HG02571 (cell line): ENCODE data around the gene NCKAP5.

Experiments used
- ATAC-seq: cut with Tn5 transposase; IDR thresholded peaks from one replicate; pipeline ENCODE4 v1.9.1; 2021; ENCODE audit warnings: mild to moderate bottlenecking, moderate library complexity; ENCODE audit not compliant: unreplicated experiment

The NCKAP5 gene

DNA sequence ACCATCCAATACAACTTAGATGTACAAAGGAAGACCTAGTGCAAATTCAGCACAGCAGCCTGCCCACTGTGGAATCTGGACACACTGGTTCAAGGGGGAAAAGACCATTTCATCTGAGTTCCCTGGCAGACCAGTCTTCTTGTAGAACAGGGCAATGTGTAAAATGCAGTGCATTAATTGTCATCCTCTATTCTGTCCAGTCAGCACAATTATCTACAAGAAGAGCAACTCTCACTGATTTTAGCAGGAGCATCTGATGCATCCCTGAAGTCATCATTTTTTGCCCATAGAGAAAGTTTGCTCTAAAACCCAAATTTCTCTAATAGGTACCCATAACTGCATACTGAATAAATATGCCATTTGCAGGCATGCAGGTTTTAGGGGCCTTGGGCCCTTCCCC lies 816.4 kb downstream of the NCKAP5 start:
- no peak for ATAC-seq

DNA sequence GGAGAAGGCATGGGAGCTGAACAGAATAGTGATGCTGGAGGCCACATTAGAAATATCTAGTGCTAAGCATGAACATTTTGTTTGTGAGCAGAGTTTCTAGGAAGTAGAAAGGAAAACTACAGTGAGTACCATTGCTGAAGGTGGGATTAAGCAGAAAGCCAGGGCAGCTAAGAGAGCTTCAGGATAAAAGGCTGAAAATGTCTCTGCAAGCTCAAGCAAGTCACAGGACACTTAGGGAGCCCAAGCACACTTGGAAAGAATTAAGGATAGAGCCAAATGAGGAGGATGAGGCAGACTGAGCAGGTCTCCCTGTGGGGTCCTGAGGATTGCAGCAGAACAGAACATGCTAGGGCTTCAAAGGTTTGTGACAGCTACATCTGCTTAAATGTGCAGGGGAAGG lies 817.7 kb downstream of the NCKAP5 start:
- ATAC-seq, result no peak

DNA sequence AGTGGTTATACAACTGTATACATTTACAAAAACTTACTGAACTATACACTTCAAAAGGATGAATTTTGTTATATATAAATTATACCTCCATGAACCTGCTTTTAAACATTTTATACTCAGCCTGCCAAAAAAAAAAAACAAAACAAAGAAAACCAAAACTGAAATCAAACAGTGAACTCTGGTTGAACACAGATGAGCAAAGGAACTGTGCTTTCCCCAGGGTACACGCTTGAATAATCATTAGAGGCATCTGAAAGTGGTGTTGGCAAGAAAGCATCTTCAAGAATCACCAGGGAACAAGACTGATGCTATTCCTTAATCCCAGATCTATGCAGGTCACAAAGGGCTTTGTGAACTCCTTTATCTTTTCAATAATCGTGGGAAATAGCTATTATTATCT lies 821.2 kb downstream of the NCKAP5 start:
- no peak for ATAC-seq

DNA sequence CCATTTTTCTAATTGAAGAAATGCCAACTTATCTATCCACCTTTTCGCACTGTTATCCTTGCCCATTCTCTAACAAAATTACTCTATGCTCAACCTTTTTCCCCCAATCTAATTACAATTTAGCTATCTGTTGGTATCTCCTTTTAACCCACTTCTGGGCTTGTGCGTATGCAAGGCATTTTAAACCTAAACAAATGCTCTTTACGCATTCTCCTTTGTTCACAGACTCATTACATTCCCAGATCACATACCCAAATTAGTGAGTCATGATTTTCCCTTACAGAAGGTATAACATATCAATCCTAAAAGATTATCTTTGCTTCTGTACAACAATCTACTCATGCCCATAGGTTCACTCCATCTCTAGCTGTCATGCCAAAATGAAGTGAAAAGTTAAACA lies 826.5 kb downstream of the NCKAP5 start:
- ATAC-seq, result no peak

DNA sequence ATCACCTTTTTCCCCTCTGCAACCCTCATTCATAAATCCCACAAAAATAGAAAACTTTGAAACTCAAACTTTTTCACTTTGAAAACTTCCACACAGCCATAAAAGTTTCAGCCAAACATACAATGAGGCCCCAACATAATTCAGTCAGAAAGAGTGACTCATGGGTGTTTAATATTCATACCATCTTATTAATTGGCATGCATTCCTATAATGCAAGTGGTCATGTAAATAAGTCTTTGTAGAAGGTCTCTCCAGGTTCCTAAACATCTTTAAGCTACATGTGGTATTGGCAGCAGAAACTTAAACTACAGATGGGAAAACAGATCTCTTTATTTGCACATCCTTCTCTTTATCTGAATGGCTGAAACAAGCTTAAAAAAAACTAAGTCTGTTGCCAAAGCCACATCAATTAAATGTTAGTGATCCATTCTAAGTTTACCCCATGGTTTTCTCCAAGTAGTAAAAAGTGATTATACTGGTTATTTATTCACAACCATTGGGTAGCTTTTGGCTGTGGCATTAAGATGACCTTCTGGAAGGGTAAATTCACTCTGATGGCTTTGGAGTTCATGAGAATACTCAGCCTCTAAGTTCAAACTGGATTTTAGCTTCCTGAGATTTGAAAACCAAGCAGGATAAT lies 828.1 kb downstream of the NCKAP5 start:
- ATAC-seq, result no peak

DNA sequence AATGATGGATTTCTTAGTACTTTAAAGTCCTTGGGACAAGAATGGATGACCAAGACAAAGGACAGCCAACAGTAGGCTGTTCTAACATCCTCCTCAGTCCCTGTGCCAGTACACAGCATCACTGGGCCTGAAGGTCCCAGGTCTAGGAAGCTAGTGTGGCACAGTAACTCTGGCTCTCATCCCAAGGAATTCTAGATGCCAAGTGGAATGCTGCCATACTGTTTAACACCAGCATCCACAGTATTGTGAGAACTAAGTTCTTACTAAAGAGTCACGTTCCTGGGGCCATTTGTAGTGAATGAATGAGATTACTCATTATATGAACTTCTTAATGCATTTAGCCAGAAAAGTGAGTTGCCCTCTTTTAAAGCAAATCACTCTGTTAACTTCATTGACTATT lies 830.0 kb downstream of the NCKAP5 start:
- ATAC-seq, result no peak

DNA sequence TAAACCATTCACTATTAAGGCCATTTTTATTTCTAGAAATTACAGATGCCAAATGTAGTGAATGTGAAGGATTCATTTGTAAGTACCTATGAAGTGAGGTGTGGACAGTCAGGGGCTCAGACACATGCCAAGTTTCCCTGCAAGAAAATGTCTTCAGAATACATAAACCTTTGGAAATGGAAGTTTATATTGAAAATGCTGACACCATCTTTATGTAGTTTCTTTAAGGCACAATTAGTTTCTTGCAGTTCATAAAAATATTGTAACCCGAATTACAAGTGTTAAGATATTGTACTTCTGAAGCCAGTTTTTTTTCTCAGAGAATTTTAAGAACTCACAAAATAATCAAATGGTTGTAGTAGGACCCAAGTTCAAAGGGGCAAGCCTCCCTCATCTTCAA lies 832.2 kb downstream of the NCKAP5 start:
- ATAC-seq, result no peak

DNA sequence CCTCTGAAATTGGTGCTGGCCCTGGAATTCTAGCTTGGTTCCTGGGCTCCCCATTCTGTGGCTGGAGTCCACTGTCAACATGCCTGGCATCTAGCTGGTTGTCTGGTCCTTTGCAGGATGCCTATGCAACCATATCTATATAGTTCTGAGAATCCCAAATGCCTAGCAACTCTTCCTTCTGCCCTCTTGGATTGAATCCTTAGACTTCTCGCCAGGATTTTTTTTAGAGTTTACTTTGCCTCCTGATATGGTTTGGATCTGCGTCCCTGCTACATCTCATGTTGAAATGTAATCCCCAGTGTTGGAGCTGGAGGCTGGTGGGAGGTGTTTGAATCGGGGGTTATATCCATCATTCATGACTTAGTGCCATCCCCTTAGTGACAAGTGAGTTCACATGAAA lies 833.3 kb downstream of the NCKAP5 start:
- no peak for ATAC-seq

DNA sequence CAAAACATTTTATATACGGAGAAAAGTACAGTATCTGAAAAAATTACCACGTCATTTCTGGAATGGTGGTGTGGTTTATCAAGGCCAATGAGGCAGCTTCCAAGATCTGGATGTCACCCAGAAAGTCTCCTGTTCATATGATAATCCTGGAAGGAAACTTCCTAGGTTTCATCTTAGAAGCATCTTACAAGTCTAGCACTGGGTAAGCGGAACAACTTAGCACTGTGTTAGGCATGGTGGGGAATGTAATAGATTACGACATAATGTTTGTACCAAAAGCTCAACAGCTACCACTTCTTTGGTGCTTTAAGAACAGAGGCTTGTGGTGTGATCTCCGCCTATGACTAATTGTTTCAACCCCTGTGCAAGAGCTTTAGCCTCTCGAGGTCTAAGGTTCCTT lies 835.2 kb downstream of the NCKAP5 start:
- no peak for ATAC-seq

DNA sequence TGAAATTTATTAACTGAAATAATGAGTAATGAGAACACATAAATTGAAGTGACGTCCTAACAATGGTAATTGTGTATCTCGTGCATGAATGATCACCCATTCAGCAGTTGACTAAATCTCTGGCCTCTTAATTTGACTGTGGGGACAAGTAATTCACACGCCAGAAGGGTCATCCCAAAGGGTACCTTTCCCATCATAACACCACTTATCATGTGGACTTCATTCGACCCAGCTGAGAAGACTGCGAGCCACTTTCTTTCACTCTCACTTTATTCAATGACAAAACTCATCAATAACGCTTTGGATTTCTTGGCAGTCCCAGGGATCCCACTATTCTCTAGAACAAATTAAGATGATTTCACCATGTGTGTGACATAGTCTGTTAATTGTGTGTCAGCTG lies 835.6 kb downstream of the NCKAP5 start:
- ATAC-seq, result no peak

DNA sequence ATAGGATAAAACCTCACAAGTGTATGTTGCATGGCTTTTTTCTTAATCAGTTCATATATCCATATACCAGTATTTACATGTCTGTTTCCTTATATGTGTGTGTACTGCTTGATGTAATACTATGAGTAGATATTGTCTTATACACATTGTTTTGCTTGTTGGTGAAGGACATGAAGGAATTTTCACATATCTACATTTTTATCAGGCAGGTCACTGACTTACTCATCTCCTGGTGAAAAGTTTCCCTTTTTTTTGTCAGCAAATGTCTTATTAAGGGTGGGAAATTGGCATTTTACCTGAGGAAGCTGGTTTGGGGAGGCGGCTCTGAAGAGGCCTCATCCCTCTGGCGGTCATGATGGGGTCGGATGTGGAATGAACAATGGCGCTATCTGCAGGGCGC lies 836.8 kb downstream of the NCKAP5 start:
- ATAC-seq, result no peak

DNA sequence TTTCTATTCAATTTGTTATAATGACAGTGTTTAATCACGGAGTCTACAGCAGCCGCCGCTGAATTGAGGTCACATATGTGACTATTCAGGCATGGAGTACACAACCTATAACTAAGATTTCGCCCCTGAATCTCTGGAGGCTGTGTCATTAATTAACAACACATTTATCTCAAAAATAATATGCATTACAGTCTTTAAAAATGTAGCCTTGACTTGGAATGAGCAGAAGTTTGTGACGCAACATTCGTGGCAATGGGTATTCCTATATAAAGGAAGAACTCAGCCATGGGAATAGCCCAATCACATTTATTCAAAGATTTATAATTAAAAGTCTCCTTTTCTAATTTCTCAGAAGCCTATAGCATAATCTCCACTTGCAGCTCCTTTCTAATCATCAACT lies 837.7 kb downstream of the NCKAP5 start:
- no peak for ATAC-seq

DNA sequence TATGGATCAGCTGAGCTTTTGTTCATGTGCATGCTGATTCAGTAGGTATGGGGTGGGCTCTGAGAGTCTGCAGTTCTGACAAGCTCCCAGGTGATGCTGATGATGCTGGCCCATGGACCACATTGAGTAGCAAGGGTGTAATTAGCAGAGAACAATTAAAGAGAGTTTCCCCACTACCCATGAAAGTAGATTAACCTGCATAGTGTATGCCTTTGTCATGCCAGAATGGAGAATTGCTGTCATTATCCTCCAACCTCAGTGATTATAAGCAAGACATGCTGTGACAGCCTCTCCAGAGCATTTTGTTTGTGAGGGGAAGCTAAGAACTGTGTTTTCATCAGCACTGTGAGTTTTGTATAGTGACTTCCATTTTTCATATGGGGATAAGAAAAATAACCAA lies 838.7 kb downstream of the NCKAP5 start:
- no peak for ATAC-seq

DNA sequence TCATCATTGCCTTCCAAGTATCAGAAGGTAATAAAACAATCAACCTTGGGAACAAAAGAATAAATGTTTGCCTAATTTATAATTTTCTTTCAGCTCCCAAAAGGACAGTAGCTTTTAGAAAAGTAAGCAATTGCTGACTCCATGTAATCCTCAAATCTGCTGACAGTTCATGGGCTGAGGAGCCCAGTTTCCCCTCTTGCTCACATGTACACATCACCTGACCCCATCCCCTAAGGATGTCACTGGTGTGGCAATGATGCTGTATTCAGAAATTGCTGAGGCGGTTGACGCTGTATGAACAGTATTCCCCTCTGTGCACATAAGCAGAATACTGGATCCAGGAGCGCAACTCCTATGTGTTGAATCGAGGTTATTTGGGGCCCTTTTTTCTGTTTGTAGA lies 842.1 kb downstream of the NCKAP5 start:
- ATAC-seq, result no peak

DNA sequence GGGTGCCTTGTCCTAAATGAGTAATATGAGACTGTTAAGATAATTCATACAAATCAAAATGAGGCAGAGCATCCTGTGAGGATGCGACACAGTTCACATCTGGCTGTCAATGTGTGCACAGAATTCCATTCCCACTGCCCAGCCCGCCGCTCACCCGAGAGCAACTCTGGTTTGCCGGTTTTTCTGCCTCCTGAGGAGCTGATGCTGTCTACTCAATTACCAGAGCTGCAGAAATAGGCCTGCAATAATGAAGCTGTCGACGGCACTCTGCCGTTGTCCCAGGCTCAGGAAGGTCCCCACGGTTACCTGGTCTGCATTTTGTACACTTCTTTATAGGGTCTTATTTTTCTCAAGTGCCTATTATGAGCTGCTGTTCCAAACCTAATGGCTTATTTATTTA lies 842.5 kb downstream of the NCKAP5 start:
- ATAC-seq, result no peak

DNA sequence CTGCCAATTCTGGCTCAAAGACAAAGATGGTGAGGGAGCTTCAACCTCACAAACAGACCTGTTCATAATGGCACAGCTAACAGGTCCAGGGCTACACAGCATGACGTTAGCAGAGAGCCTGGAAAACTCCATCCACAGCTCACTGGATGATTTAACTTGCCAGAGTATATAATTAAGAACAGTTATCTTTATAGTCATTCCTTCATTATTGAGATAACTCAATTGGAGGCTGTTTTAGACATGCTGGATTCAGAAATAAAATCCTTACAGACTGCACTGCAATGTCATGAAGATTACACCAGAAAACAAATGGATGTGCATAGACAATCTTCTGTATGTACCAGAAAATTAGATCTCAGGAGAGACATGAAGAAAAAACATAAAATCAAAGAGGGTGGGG lies 843.1 kb downstream of the NCKAP5 start:
- no peak for ATAC-seq

DNA sequence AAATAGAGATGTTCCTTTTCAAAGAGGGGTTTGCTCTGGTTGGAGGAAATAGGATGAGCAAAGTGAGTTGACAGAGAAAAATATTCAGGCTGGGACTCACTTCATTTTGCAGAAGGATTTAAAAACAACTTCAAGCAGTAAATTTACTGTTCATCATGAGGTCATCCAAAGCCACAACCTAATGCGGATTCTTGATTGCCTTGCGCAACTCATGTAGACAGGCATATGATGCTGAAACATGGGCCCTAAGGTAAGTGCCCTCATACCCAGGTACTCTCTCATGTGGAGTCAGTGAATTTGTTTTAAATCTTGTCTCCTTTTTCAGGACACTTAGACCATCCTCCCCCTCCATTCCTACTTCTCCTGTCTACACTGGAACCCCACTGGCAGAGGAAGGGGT lies 846.3 kb downstream of the NCKAP5 start:
- ATAC-seq, result no peak

DNA sequence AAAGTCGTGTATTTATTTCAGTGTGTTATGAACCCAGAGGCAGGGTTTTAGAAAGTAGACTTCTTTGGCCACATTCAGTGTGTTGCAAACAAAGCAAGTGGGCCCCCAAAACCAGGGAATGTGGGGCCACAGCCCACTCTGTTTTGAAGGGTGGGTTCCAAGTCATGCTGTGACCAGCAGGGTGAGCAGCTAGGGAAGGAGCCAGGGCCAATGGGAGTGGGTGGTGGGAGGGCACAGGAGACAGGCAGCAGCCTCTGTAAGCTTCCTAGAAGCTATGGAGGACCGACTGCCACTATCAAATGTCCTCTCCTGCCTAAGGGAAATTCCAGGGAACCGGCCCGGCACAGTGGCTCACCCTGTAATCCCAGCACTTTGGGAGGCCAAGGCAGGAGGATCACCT lies 847.9 kb downstream of the NCKAP5 start:
- ATAC-seq, result no peak

DNA sequence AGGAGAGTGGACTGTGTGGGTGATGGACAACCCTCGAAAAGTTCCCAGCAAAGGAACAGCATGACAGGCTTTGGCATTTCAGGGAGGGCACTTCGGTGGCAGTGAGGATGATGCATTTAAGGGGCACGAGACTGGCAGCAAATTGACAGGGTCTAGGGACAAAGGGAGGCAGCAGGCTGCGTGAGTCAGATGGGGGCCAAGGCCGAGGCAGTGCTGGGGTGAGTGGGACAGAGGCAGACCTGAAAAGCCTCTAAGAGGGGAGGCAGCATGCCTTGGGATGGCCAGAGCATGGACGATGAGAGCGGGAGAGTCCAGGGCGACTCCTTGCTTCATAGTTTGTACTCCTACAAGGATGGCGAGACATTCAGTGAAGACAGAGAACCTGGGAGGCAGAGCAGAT lies 848.8 kb downstream of the NCKAP5 start:
- no peak for ATAC-seq

DNA sequence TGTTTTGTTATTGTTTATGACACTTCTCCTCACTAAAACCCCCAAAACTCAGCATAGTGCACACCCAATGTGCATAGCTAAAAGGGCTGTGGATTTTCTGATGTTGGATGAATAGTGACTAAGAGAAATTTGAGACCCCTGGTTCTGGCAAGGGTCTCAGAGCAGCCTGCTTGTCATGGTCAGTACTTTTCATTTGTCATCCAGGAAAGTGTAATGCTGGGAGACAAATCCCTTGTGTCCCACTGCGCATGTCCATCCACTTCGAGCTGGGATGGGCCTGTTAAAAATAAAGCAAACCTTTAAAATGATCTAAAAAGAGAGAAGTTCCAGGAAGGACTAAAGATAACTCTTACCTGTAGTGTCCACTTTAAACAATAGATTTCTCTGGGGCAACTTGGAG lies 851.3 kb downstream of the NCKAP5 start:
- ATAC-seq, result no peak

DNA sequence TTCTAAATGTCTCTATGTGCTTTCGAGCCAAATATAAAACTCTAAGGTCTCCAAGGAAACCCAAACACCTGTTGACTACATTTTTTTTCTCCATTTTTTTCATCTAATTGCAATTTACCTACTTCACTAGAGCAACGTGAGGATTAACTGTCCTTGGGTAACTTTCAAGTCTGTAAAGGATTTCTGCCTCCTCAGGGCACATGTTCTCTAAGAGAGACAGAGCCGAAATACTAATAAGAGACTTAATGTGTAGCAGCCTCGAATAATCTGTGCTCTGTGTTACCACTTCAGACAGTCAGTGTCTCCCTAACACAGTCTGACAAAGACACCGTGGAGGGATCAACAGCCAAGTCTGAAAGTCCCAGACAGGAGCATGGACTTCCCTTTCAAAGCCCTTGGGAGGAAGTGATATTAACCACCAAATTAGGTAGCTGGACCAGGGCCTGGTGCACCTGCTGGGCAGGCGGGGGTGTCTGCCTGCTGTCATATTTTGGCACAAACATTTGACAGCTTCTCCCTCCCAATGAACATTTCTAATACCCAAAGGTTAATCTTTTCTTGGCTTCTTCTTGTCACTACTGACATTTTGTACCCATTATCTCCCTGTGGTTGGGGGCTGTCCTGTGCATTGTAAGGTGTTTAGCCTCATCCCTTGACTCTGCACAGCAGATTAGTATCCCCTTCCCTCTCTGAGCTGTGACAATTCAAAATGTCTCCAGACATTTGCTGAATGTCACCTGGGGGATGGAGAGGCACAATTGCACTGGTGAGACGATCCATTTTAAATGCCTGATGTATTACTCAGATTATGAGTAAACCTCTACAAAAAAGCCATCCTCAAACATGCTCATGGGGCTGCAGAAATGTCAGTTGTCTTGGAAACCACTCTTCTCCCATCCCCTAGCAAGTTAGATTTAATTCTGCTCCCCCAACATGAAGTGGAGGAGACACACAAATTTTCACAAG lies 852.6 kb downstream of the NCKAP5 start:
- peak; percentile 53 for ATAC-seq

DNA sequence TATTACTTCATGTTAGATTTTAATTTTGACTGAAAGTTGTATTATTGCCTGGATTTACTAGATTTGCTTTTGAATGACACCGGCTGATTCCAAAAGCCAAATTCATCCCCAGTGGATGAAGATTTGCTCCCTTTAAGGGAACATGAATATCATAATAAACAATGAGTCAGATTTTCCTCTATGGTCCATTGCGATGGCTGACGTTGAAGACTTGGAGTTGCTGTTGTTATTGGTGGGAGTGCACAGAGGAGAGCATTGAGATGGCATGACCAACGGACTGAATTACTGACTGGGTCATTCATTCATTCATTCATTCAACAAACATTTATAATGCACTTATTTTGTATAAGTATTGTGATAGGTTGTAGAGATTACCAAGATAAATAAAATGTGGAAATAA lies 864.9 kb downstream of the NCKAP5 start:
- ATAC-seq, result no peak
